HuH-7 (cell line): ENCODE measurements around the gene TBC1D2.
"Not testable (repeated sequence)": the region's sequence is repeated elsewhere in the genome, so short reads cannot be mapped to it uniquely, and the experiment has no call there.

Experiments used
- DNase-seq: peaks from one replicate; pipeline ENCODE4 v3.0.0; 2011; ENCODE audit warnings: low spot score

Gene TBC1D2

DNA sequence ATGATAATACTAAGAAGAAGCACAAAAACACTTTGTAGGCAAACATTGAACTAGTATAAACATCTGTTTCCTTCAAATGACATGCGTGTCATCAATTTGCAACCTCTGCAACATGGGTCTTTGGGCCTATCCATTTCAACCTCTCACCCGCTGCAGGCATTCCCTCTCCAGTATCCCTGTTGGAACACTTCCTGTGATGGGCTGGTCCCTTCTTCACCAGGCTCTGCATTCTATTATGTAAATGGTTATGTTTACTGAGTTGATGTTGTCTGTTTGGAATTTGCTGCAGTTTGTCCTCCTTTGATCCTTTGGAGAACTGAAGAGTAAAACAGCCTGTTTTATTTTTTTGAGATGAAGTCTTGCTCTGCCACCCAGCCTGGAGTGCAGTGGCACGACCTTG lies 16.6 kb upstream of the TBC1D2 start:
- no peak for DNase-seq

- no peak for DNase-seq
These were observed 16.0 kb upstream of the TBC1D2 start for GRCh38 chr9:98271479-98271878.

DNA sequence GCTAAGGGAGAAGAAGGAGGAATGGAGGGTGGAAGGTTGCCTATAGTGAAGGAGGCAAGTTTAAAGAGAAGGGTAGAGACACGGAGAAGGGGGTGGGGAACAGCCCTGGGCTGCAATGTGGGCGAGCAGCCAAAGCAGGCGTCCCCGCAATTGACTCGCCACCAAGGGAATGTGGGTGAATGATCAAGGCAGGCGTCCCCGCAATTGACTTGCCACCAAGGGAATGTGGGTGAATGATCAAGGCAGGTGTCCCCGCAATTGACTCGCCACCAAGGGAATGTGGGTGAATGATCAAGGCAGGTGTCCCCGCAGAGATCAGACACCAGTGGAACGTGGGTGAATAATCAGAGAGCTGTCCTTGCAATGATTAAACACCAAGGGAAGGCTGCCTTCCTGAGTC lies 14.8 kb upstream of the TBC1D2 start:
- DNase-seq, result not testable (repeated sequence)

DNA sequence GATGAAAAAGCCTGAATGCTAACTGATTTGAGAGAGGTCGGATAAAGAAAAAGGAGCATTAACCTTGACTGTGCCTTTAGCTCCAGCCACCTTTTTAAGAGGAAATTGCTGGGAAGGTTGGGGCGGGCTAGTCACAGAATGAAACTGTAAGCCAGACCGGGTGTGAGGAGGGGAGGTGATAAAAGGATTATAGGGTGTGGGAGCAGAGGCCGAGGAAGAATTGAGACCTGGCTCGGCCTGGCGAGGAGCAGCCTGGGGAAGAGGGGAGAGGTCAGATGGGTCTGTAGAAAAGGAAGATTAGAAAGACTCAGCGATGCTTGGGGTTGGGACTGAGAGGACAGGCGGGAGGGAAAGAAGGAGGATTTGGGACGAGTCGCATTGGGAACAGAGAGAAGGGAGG lies 14.2 kb upstream of the TBC1D2 start:
- not testable (repeated sequence) for DNase-seq

- DNase-seq, result not testable (repeated sequence)
These were observed 12.1 kb upstream of the TBC1D2 start for GRCh38 chr9:98267556-98267955.

DNA sequence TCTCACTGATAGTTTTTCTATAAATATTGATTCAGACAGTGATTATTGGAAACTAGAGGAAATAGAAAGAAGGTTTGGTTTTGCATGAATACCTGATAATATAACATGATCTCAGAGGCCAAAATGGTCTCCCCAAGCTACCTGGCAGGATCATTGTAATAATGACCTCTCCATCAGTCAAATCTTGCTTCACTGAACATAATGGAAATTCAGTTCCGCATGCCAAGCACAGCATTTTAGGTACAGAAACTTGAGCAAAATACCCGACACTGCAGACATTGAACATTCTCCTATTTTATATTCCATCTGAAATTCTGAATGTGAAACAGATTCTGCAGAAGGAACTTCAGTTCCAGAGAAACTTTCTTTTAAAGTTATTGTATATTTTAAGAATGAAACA lies 9.1 kb upstream of the TBC1D2 start:
- no peak for DNase-seq

- peak; percentile 73 for DNase-seq
These were observed 8.3 kb upstream of the TBC1D2 start for GRCh38 chr9:98263482-98264357.

- DNase-seq, result no peak
These were observed 7.6 kb upstream of the TBC1D2 start for GRCh38 chr9:98263080-98263479.

- no peak for DNase-seq
These were observed 6.6 kb upstream of the TBC1D2 start for GRCh38 chr9:98262056-98262455.

DNA sequence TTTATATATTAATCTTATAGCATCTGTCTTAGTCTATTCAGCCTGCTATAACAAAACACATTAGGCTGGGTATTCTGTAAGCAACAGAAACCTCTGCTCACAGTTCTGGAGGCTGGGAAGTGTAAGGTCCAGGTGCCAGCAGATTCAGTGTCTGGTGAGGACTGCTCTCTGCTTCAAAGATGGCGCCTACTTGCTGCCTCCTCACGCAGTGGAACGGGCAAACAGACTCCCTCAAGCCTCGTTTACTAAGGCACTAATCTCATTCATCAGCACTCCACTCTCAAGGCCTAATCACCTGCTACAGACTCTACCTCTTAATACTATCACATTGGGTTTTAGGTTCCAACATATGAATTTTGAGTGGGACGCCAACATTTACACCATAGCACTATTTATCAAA lies 5.2 kb upstream of the TBC1D2 start:
- DNase-seq, result no peak

DNA sequence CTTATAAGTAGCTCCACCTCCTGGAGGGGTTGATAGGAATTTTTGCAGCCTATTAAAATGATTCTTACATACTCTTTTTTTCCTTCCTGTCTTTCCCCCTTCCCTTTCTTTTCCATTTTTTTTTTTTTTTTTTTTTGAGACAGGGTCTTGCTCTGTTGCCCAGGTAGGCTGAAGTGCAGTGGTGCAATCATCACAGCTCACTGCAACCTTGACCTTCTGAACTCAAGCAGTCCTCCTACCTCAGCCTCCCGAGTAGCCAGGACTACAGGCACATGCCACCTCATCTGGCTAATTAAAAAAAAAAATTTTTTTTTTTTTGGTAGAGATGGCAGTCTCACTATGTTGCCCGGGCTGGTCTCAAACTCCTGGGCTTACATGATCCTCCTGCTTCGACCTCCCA lies 4.3 kb upstream of the TBC1D2 start:
- DNase-seq, result no peak

DNA sequence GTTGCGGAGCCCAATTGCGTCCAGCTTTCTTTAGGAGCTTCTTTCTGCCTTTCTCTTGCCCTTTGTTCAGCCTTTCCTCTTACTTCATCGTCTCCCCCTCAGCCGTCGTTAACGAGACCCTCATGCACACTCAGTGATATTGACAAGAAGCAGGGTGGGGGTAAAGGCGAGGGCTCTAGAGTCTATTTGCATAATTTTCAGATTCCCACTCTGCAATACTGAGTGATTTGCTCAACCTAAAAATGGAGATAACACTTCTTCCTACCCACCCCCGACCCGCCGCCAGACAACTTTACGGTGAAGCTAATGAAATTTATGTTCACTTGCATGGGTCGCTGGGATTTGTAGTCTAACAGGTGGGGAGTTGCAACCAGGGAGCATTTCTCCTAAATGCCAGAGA lies 1.3 kb upstream of the TBC1D2 start:
- peak; percentile 69 for DNase-seq

GRCh38 chr9:98255061-98255577 lies 330 bp downstream of the TBC1D2 start:
- peak; percentile 39 for DNase-seq

GRCh38 chr9:98254228-98255060 lies 1.0 kb downstream of the TBC1D2 start:
- no peak for DNase-seq

DNA sequence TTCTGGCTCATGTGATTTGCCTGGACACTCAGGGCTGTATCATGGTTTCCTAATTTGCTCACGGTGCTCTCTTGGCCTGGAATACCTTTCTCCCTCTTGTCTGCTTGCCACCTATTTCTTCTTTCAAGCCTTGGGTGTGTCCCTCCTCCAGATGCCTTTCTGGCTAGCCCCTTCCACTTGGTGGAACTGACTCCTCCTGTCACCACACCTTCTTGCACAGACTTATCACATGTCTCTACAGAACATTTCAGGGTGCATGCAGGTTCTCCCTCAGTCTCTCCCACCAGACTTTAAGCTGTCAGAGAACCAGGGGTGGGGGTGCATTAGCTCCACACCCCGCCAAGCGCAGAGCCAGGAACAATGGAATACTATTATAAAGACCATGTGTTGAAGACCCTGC lies 1.9 kb downstream of the TBC1D2 start:
- no peak for DNase-seq

DNA sequence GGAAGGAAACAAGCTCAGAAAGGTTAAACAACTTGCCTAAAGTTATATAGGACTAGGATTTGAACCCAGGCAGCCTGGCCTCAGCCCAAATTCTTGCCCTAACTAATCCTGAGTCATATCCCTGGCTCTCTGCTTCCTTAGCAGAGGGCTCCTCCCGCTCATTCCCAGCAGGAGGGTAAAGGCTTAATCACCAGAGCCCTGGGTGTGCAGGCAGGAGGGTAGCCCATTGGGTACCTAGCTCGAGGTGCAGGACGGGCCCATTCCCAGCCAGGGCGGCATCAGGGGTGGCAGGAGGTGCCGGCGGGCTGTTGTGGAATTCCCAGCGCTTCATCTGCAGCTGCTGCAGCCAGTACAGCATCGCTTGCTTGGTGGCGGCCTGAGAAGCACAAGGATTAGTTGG lies 3.9 kb downstream of the TBC1D2 start:
- DNase-seq, result no peak

GRCh38 chr9:98249771-98250170 lies 5.7 kb downstream of the TBC1D2 start:
- DNase-seq, result no peak

- DNase-seq, result no peak
These were observed 6.5 kb downstream of the TBC1D2 start for GRCh38 chr9:98248737-98249474.

DNA sequence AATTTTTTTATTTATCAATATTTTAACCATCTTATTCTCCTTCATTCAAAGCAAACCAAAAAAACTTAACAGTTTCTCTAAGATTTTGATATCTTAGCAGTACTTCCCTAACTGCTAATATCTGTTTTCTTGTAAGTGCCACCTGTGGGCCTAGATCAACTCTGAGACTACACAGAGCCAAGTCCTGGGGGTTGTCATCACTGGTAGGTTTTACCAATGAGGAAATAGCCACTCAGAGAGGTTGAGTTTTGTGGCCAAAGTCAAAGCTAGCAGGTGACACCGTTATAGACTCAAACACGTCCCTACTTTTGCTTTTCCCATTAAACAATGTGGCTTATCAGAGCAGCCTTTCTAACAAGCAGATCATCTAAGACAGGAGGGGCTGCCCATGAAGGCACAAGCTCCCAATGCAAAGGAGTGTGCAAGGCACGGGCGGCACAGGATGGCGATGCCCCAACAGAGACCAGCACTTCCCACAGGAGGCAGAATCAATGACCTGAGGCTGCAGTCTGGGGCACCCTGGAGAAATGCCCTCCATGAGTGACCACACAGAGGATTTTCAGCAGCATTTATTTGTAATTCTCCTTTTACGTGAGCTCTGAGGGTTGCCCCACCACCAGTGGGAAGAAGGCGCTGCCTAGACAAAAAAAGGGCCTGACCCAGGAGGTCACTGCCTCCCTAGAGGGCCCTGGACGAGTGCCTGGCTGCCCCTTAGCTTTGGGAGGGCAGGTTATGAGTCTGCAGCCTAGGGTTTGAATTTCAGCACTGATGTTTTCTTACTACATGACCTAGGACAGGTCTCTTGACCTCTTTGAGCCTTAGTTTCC lies 7.4 kb downstream of the TBC1D2 start:
- no peak for DNase-seq

DNA sequence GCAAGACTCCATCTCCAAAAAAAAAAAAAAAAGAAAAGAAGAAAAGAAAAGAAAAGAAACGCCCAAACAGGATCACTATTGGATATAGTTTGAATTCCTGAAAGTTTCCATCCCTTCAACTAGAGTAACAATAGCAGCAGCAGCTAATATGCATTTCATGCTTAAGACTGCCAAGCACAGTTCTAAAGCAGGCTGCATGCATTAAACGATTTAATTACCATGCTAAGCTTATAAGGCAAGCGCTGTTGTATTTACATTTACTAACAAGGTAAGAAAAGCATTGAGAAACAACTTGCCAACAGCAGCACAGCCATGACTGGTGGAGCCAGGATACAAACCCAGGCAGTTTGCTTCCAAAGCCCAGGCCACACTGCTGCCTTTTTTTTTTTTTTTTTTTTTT lies 13.0 kb downstream of the TBC1D2 start:
- no peak for DNase-seq
